Osteocyte (in vitro differentiated cells): Measurements from ENCODE around the gene EHMT1. TPM values are rescaled to one million over a fixed set of nuclear protein-coding genes. Genes with fewer than 3 reads are reported as not detected.

Experiments
- DNase-seq: peaks from one replicate; pipeline ENCODE4 v3.0.0; 2021; ENCODE audit warnings: mixed read lengths; ENCODE audit not compliant: unreplicated experiment; ENCODE audit errors: extremely low spot score
- H3K27ac Mint-ChIP-seq: one replicate; pipeline ENCODE4 v1.8.0; 2021; ENCODE audit warnings: mild to moderate bottlenecking, mixed read lengths; ENCODE audit not compliant: unreplicated experiment
- H3K27me3 Mint-ChIP-seq: one replicate; pipeline ENCODE4 v1.8.0; 2021; ENCODE audit warnings: mixed read lengths; ENCODE audit not compliant: unreplicated experiment
- H3K36me3 Mint-ChIP-seq: one replicate; pipeline ENCODE4 v1.8.0; 2021; ENCODE audit warnings: mixed read lengths; ENCODE audit not compliant: unreplicated experiment
- H3K4me1 Mint-ChIP-seq: one replicate; pipeline ENCODE4 v1.8.0; 2021; ENCODE audit warnings: mixed read lengths; ENCODE audit not compliant: unreplicated experiment
- H3K4me3 Mint-ChIP-seq: one replicate; pipeline ENCODE4 v1.8.0; 2021; ENCODE audit warnings: mild to moderate bottlenecking, moderate library complexity, mixed read lengths; ENCODE audit not compliant: unreplicated experiment
- H3K9me3 Mint-ChIP-seq: one replicate; pipeline ENCODE4 v1.8.0; 2021; ENCODE audit warnings: mixed read lengths; ENCODE audit not compliant: unreplicated experiment
- total RNA-seq: library from RNA; stranded (reverse); gene quantifications from 2 replicates; pipeline ENCODE4 v1.2.1, GENCODE V29; 2021
- TF ChIP-seq, protein P1 (sequence below): fragments of 200-600 bp; sonication (generic); IDR thresholded peaks from 2 replicates; pipeline ENCODE4 v1.5.0; 2021; ENCODE audit warnings: antibody characterized with exemption, mild to moderate bottlenecking, moderate library complexity

EHMT1 gene
- total RNA-seq, 1 donor from 2014 or later = 88.6 TPM

DNA sequence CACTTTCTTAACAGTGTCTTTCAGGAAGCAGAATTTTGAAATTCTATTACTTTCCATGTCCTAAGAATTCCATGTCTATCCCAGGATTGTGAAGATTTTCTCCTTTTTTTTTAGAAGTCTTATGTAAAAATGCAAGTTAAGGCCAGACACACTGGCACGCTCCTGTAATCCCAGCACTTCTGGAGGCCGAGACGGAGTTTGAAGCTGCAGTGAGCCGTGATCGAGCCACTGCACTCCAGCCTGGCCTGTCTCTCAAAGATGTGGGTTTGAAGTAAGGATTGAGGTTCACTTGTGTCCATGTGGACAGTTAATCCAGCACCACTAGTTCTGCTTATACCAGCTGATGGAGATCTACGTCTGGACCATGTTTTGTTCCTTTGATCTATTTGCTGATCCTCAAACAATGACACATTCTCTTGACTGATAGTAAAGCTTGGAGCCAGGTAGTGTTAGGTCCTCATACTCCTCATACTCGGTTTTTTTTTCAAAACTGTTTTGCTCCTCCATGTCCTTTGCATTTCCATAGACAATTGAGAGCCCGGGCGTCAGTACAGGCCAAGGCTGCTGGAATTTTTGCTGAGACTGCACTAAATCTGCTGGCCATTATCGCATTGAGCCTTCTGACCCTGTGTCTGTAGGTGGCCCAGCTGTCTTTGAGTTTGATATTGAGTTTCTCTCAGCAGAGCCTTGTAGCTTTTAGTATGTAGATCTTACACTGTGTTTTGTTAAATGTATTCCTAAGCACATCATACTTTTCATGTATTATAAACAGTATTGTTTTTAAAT is 205.4 kb downstream of the EHMT1 start:
- Mint-ChIP-seq H3K36me3 (peaks cover 53% of the 10 kb centered on the region), H3K27me3 (no peaks in the 10 kb centered on the region), H3K27ac (no peak overlapping the region), H3K4me3 (no peak overlapping the region), H3K4me1 (no peaks in the 10 kb centered on the region), H3K9me3 (peaks cover 4% of the 10 kb centered on the region)
- TF ChIP-seq, protein P1, sequence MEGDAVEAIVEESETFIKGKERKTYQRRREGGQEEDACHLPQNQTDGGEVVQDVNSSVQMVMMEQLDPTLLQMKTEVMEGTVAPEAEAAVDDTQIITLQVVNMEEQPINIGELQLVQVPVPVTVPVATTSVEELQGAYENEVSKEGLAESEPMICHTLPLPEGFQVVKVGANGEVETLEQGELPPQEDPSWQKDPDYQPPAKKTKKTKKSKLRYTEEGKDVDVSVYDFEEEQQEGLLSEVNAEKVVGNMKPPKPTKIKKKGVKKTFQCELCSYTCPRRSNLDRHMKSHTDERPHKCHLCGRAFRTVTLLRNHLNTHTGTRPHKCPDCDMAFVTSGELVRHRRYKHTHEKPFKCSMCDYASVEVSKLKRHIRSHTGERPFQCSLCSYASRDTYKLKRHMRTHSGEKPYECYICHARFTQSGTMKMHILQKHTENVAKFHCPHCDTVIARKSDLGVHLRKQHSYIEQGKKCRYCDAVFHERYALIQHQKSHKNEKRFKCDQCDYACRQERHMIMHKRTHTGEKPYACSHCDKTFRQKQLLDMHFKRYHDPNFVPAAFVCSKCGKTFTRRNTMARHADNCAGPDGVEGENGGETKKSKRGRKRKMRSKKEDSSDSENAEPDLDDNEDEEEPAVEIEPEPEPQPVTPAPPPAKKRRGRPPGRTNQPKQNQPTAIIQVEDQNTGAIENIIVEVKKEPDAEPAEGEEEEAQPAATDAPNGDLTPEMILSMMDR = no peak
- no peak for DNase-seq

DNA sequence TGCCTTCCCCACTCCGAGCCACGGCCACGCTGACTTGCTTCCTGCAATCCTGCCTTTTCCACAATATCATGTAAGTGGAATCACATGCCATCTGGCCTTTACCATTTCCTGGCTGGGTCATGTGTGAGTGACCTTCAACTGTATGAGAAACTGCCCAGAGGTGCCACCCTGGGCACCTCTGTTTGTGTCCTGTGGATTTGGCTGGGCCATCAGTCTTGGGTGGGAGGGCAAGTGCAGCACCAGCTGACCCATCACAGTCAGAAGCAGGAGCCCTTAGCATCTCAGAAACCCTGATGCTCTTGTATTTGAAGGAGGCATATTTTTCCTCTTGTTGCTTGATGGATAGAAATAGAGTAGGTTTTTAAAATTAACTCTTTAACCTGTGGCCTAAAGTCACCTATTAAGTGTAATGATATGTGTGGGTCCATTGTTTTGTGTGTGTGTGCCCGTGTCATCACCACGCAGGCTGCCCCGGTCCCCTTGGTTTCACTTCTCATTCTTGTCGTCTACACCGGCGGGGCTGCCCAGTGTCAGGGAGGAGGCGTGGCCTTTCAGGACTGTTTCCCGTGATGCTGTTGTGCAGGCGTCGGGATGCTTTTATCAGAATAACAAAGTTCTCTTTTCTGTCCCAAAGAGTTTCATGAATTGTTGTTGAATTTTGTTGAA is 206.7 kb downstream of the EHMT1 start:
- H3K27ac Mint-ChIP-seq = no peak overlapping the region
- H3K36me3 Mint-ChIP-seq = peaks cover 57% of the 10 kb centered on the region
- H3K9me3 Mint-ChIP-seq = peaks cover 4% of the 10 kb centered on the region
- no peaks in the 10 kb centered on the region for H3K4me1 Mint-ChIP-seq
- no peaks in the 10 kb centered on the region for H3K27me3 Mint-ChIP-seq
- no peak for DNase-seq
- H3K4me3 Mint-ChIP-seq = no peak overlapping the region
- TF ChIP-seq, protein P1 = no peak

DNA sequence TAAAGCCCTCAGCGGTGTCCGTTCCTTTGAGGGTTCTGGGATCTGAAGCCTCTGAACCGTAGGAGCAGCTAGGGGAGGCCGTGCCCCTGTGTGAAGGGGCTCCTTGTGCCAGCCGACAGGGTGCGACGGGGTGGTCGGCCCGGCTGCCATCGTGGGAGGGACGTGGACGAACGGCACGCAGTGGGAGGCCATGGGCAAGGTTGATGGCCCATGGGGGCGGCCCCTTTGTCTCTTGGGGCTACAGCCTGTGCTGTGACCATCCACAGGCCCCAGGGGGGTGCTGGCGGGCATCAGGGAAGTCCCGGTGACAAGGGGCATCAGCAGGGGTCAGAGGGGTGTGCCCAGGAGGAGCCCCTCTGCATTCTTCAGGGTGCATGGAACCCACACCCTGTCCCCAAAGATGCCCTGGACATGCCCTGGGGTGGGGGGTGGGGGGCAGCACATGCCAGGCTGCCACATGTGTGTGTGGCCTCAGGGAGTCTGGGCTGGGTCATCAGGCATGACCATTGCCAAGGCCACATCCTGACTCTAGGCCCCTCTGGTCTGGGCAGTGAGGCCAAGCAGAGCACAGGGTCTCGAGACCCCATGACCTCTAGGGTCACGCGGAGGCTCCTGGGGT is 209.2 kb downstream of the EHMT1 start:
- Mint-ChIP-seq H3K36me3 (peaks cover 53% of the 10 kb centered on the region), H3K27ac (no peak overlapping the region), H3K9me3 (peaks cover 4% of the 10 kb centered on the region), H3K27me3 (no peaks in the 10 kb centered on the region), H3K4me3 (no peak overlapping the region), H3K4me1 (no peaks in the 10 kb centered on the region)
- no peak for DNase-seq
- TF ChIP-seq, protein P1 = no peak

DNA sequence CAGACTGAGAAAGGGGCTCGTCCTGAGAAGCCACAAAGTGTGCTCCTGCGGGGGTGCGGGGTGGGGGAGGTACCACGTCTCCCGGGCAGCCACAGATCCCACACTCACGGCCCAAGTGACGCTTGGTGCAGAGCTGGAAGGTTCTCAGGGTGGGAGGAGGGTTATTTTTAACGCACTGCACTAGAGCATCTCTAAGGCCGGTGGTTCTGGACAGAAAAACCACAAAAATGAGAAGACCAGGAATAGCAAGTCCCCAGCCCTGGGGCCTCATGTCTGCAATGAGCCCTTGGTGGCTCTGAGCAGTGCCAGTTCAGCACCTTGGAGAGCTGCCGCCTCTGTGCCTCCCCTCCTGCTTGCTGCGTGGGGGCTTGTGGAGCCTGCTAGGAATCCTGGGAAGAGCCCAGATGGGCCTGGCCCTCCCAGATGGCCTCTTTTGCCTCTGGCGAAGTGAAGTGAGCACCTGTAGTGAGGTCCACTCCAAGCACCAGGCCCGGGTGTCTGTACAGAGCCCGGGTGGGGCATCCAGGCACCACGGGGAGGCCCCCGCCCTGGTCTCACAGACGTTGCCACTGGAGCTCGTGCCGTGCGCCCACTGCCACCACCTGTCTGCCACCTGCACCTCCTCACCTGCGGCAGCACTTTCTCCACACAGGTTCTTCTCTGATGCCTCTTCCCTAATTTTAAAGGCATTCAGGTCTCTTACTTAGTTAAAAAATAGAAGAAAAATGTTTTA is 209.9 kb downstream of the EHMT1 start:
- Mint-ChIP-seq H3K27ac (no peak overlapping the region), H3K4me1 (no peaks in the 10 kb centered on the region), H3K9me3 (peaks cover 4% of the 10 kb centered on the region), H3K4me3 (no peak overlapping the region), H3K27me3 (no peaks in the 10 kb centered on the region), H3K36me3 (peaks cover 53% of the 10 kb centered on the region)
- no peak for DNase-seq
- TF ChIP-seq, protein P1 = no peak
